ENCODE measurements around the gene C6orf47.

DNA sequence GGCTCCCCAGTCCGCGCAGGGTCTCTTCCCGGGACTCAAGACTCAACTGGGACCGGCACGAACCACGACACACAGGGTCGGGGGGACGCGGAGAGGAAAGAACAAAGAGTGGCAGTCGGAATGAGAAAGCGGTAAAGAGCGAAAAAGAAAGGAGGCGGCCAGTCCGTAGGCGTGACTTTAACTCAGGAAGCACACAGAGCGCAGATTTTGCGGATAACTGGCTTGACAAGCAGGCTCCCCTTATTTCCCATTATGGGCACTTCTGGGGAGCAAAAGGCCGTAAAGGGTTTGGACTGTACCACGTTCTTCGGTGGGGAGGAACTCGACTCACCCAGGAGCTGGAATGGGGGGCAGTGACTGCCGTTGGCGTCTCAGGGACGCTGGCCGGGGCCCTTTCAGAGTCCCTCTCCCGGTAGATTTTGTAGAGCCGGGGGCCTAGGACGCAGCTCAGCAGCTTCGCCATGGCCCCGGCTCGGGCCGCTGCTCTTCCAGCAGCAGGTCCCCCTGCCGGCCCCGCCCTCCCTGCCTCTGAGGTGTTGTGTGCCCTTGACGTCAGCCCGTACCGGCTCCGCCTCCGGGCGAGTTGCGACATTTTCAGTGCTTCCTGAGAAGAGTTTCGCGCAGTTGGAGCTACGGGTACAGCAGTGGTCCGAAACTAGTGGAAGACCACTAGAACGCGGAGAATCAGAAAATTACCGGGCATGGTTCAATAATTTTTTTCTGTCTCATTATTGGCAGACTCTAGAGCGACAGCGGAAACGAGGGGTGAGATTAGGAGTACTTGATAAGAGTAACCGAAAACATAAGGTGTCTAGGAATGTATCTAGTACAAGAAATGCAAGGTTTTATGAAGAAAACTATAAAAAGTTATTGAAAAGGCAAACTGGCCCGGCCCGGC is 42.5 kb upstream of the C6orf47 start, which contains the start of gene ABHD16A:
- TF ChIP-seq EP300 (IDR thresholded peaks at IDR 0.05; ENCODE audit: borderline replicate concordance in 1 of 2, low read depth in 1 of 2, low read length in 1 of 2) (peak in 1 of 2 experiments; percentile 28; a peak in 2 of 4 replicates), TAF1 (IDR thresholded peaks at IDR 0.05; ENCODE audit: borderline replicate concordance, low read depth, low read length) (peak; percentile 71), TCF12 (IDR thresholded peaks at IDR 0.05) (no peak), RAD21 (IDR thresholded peaks at IDR 0.05; ENCODE audit: low read length) (no peak), RCOR1 (IDR thresholded peaks at IDR 0.05; ENCODE audit: low read length) (peak; percentile 58; the same call in 1 of the 2 replicates), YY1 (IDR thresholded peaks at IDR 0.05; ENCODE audit: low read depth) (no peak), ELF1 (IDR thresholded peaks at IDR 0.05) (peak; percentile 81), POLR2AphosphoS5 (IDR thresholded peaks at IDR 0.05; ENCODE audit: low read depth, low read length) (peak; percentile 83), RXRA (IDR thresholded peaks at IDR 0.05; ENCODE audit: borderline replicate concordance, low read depth) (no peak), FOXM1 (IDR thresholded peaks at IDR 0.05; ENCODE audit: low read depth) (no peak)
- TF ChIP-seq, protein P1, sequence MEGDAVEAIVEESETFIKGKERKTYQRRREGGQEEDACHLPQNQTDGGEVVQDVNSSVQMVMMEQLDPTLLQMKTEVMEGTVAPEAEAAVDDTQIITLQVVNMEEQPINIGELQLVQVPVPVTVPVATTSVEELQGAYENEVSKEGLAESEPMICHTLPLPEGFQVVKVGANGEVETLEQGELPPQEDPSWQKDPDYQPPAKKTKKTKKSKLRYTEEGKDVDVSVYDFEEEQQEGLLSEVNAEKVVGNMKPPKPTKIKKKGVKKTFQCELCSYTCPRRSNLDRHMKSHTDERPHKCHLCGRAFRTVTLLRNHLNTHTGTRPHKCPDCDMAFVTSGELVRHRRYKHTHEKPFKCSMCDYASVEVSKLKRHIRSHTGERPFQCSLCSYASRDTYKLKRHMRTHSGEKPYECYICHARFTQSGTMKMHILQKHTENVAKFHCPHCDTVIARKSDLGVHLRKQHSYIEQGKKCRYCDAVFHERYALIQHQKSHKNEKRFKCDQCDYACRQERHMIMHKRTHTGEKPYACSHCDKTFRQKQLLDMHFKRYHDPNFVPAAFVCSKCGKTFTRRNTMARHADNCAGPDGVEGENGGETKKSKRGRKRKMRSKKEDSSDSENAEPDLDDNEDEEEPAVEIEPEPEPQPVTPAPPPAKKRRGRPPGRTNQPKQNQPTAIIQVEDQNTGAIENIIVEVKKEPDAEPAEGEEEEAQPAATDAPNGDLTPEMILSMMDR (IDR thresholded peaks at IDR 0.05): no peak
- TF ChIP-seq, protein P2, sequence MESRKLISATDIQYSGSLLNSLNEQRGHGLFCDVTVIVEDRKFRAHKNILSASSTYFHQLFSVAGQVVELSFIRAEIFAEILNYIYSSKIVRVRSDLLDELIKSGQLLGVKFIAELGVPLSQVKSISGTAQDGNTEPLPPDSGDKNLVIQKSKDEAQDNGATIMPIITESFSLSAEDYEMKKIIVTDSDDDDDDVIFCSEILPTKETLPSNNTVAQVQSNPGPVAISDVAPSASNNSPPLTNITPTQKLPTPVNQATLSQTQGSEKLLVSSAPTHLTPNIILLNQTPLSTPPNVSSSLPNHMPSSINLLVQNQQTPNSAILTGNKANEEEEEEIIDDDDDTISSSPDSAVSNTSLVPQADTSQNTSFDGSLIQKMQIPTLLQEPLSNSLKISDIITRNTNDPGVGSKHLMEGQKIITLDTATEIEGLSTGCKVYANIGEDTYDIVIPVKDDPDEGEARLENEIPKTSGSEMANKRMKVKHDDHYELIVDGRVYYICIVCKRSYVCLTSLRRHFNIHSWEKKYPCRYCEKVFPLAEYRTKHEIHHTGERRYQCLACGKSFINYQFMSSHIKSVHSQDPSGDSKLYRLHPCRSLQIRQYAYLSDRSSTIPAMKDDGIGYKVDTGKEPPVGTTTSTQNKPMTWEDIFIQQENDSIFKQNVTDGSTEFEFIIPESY (IDR thresholded peaks at IDR 0.05; ENCODE audit: borderline replicate concordance, low read depth): 0 out of 2 replicates have a peak, but pooled peaks have one; percentile 41
- TF ChIP-seq, protein P3, sequence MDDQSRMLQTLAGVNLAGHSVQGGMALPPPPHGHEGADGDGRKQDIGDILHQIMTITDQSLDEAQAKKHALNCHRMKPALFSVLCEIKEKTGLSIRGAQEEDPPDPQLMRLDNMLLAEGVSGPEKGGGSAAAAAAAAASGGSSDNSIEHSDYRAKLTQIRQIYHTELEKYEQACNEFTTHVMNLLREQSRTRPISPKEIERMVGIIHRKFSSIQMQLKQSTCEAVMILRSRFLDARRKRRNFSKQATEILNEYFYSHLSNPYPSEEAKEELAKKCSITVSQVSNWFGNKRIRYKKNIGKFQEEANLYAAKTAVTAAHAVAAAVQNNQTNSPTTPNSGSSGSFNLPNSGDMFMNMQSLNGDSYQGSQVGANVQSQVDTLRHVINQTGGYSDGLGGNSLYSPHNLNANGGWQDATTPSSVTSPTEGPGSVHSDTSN (IDR thresholded peaks at IDR 0.05): no peak; the same call in 1 of the 2 replicates
